Measurements from ENCODE around the gene TARBP1. TPM values are rescaled to one million over a fixed set of nuclear protein-coding genes. Genes with fewer than 3 reads are reported as not detected.
A peak's percentile ranks its signal among the peaks of the same experiment; 100 is the strongest.

TARBP1 gene, protein sequence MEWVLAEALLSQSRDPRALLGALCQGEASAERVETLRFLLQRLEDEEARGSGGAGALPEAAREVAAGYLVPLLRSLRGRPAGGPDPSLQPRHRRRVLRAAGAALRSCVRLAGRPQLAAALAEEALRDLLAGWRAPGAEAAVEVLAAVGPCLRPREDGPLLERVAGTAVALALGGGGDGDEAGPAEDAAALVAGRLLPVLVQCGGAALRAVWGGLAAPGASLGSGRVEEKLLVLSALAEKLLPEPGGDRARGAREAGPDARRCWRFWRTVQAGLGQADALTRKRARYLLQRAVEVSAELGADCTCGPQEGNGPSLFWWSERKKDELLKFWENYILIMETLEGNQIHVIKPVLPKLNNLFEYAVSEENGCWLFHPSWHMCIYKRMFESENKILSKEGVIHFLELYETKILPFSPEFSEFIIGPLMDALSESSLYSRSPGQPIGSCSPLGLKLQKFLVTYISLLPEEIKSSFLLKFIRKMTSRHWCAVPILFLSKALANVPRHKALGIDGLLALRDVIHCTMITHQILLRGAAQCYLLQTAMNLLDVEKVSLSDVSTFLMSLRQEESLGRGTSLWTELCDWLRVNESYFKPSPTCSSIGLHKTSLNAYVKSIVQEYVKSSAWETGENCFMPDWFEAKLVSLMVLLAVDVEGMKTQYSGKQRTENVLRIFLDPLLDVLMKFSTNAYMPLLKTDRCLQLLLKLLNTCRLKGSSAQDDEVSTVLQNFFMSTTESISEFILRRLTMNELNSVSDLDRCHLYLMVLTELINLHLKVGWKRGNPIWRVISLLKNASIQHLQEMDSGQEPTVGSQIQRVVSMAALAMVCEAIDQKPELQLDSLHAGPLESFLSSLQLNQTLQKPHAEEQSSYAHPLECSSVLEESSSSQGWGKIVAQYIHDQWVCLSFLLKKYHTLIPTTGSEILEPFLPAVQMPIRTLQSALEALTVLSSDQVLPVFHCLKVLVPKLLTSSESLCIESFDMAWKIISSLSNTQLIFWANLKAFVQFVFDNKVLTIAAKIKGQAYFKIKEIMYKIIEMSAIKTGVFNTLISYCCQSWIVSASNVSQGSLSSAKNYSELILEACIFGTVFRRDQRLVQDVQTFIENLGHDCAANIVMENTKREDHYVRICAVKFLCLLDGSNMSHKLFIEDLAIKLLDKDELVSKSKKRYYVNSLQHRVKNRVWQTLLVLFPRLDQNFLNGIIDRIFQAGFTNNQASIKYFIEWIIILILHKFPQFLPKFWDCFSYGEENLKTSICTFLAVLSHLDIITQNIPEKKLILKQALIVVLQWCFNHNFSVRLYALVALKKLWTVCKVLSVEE (N-terminal part only)
- total RNA-seq (2012; rRNA removed), result 10.6 and 12.8 TPM in 2 replicates
- 16.0 and 17.7 TPM in 2 replicates for polyA plus RNA-seq (2012; rRNA removed)
- 2.9 and 4.6 TPM in 2 replicates for polyA plus RNA-seq (2012; cell fraction: cytosol; rRNA removed)
- 20.3 and 133 TPM in 2 replicates for polyA plus RNA-seq (2012; cell fraction: nucleus; rRNA removed; ENCODE audit: low replicate concordance)
- Bru-seq, nascent RNA, result percentile 65 among the genes with signal in this experiment
- BruChase-seq, experiment 1, labeled RNA remaining after a 6-hour chase, result percentile 66 among the genes with signal in this experiment
- BruChase-seq, experiment 2, labeled RNA remaining after a 2-hour chase, result percentile 72 among the genes with signal in this experiment
- long read RNA-seq, full-length matches to known transcripts, result 2 of 11 reads
- long read RNA-seq, partial matches to known transcripts, result 1 of 11 reads
- long read RNA-seq, other reads (novel, unspliced or antisense), result 8 of 11 reads

DNA sequence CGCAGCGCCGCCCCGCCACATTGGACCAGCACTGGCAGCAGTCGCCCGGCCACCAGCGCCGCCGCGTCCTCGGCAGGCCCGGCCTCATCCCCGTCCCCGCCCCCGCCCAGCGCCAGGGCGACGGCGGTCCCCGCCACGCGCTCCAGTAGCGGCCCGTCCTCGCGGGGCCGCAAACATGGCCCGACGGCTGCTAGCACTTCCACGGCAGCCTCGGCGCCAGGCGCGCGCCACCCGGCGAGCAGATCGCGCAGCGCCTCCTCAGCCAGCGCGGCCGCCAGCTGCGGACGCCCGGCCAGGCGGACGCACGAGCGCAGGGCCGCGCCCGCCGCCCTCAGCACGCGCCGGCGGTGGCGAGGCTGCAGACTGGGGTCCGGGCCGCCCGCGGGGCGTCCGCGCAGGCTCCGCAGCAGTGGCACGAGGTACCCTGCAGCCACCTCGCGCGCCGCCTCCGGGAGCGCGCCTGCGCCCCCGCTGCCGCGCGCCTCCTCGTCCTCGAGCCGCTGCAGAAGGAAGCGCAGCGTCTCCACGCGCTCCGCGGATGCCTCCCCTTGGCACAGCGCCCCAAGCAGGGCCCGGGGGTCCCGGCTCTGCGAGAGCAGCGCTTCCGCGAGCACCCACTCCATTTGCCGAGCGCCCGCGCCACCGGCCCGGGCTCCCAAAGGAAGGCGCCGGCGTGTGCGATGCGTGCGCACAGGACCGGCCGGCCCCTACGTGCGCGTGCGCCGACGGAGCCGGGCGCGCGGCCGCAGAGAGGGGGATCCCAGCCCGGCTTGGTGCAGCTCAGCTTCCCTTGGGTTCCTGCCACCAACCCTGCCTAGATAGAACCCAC lies at the start of gene TARBP1:
TSS of gene TARBP1 (minus strand) at position 699 of the 829 bp plus-strand sequence. CDS start at position 623, 76 bp downstream.
- no peaks in the 10 kb centered on the region for H3K9me3 ChIP-seq (ENCODE audit: control insufficient read depth, insufficient read depth, low read length)
- peak within 1 kb of the TSS; percentile 83 for H3K4me3 ChIP-seq (ENCODE audit: insufficient read depth, low read depth, low read length)
- H3K9me1 ChIP-seq (ENCODE audit: insufficient read depth, low read length), result no peaks in the 10 kb centered on the region; the same call in none of the 2 replicates
- peaks cover 8% of the 10 kb centered on the region for H3K4me1 ChIP-seq (ENCODE audit: control insufficient read depth, insufficient read depth, low read length)
- peak within 1 kb of the TSS; percentile 97 for H2AFZ ChIP-seq (replicated peaks; ENCODE audit: low read length, poor library complexity)
- TF ChIP-seq BHLHE40 (IDR thresholded peaks at IDR 0.05; ENCODE audit: low read depth, low read length) (peak; percentile 87), POLR2A (IDR thresholded peaks at IDR 0.05; ENCODE audit: low read depth, low read length) (0 out of 2 replicates have a peak, but pooled peaks have one; percentile 26), RFX5 (IDR thresholded peaks at IDR 0.05; ENCODE audit: low read depth, low read length) (no peak), MAFK (IDR thresholded peaks at IDR 0.05; ENCODE audit: low read depth, low read length) (no peak), RAD21 (IDR thresholded peaks at IDR 0.05; ENCODE audit: low read length) (peak; percentile 31)
- TF ChIP-seq, protein P1, sequence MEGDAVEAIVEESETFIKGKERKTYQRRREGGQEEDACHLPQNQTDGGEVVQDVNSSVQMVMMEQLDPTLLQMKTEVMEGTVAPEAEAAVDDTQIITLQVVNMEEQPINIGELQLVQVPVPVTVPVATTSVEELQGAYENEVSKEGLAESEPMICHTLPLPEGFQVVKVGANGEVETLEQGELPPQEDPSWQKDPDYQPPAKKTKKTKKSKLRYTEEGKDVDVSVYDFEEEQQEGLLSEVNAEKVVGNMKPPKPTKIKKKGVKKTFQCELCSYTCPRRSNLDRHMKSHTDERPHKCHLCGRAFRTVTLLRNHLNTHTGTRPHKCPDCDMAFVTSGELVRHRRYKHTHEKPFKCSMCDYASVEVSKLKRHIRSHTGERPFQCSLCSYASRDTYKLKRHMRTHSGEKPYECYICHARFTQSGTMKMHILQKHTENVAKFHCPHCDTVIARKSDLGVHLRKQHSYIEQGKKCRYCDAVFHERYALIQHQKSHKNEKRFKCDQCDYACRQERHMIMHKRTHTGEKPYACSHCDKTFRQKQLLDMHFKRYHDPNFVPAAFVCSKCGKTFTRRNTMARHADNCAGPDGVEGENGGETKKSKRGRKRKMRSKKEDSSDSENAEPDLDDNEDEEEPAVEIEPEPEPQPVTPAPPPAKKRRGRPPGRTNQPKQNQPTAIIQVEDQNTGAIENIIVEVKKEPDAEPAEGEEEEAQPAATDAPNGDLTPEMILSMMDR (conservative IDR thresholded peaks at IDR 0.05; ENCODE audit: low read depth, low read length), result peak; percentile 36; the same call in 1 of the 2 replicates
- ATAC-seq (ENCODE audit: low read depth) (peak; percentile 86), DNase-seq (peak; percentile 78)
- peak within 1 kb of the TSS; percentile 54 for H2BK5ac ChIP-seq (ENCODE audit: low read depth, low read length, poor library complexity, severe bottlenecking)
- peaks cover 4 to 11% of the 10 kb centered on the region in 2 experiments; a peak in 3 of 4 replicates for H3K79me1 ChIP-seq (ENCODE audit: low read depth in 1 of 2, low read length in 2 of 2)
- H2AK9ac ChIP-seq (replicated peaks; ENCODE audit: low read depth, low read length, poor library complexity), result peak within 1 kb of the TSS; percentile 25
- peaks cover 3% of the 10 kb centered on the region; the same call in 1 of the 2 replicates for H4K20me1 ChIP-seq (ENCODE audit: insufficient read depth, low read length)
- H2AK5ac ChIP-seq (ENCODE audit: low read depth, low read length), result peak within 1 kb of the TSS; percentile 3; the same call in 1 of the 2 replicates
- H3K56ac ChIP-seq (ENCODE audit: extremely low read depth, insufficient read depth, low read length), result no peak within 1 kb of the TSS
- H4K91ac ChIP-seq (ENCODE audit: insufficient read depth, low read depth, low read length), result no peak within 1 kb of the TSS
- H2BK20ac ChIP-seq (ENCODE audit: low read depth, low read length), result no peak within 1 kb of the TSS
- H3K27ac ChIP-seq (ENCODE audit: insufficient read depth, low read length), result peak within 1 kb of the TSS; percentile 62; the same call in 1 of the 2 replicates
- no peak within 1 kb of the TSS for H3K18ac ChIP-seq (ENCODE audit: low read depth, low read length)
- peak within 1 kb of the TSS; percentile 48 for H3K23ac ChIP-seq (ENCODE audit: low read depth, low read length)
- ChIA-PET POLR2A (ENCODE audit: unreplicated experiment) (no interaction called here), CTCF (interaction anchor here (0.6 kb wide), 1 partner anchor 143 kb away, joined by 4 read pairs; no protein-coding TSS in a partner anchor)
- no peak within 1 kb of the TSS for H2BK15ac ChIP-seq (ENCODE audit: low read depth, low read length)
- H3K27me3 ChIP-seq (ENCODE audit: control insufficient read depth, insufficient read depth, low read length), result 0 out of 2 replicates have a peak, but pooled peaks cover 2% of the 10 kb centered on the region
- 1% methylated on average over 83 of the region's 122 CpGs; no CpG with 5 or more reads in 1 of the 2 experiments for WGBS, 2 experiments (ENCODE audit: extremely low coverage in 2 of 2, insufficient read length in 1 of 2)
- intact Hi-C loops (cut with micrococcal nuclease), result loop anchor here (2.0 to 10.0 kb wide), 3 partner anchors 156 to 1156 kb away; no protein-coding TSS in a partner anchor
- no peaks in the 10 kb centered on the region for H3K36me3 ChIP-seq (ENCODE audit: control insufficient read depth, insufficient read depth, low read length)
- H3K4ac ChIP-seq (ENCODE audit: low read depth, low read length), result peak within 1 kb of the TSS; percentile 69
- in situ Hi-C loops (cut with MboI; ENCODE audit: low sequenced_read_pairs), result loop anchor here (25.0 kb wide), 1 partner anchor 384 kb away; no protein-coding TSS in a partner anchor
- H3K4me2 ChIP-seq (ENCODE audit: low read depth, low read length), result peak within 1 kb of the TSS; percentile 98
- dilution Hi-C loops (cut with HindIII; ENCODE audit: low sequenced_read_pairs, unreplicated experiment), result no loop called here
- H3K14ac ChIP-seq (replicated peaks; ENCODE audit: low read depth, low read length), result no peak within 1 kb of the TSS
- H4K8ac ChIP-seq (ENCODE audit: low read depth in 2 of 2, low read length in 2 of 2), result peak within 1 kb of the TSS; percentile 67 to 78; a peak in 3 of 4 replicates
- H2BK120ac ChIP-seq (ENCODE audit: low read depth, low read length), result no peak within 1 kb of the TSS
- H4K5ac ChIP-seq (ENCODE audit: low read depth, low read length), result peak within 1 kb of the TSS; percentile 66; the same call in 1 of the 2 replicates
- no TSS peak for BruUV-seq (replicated peaks)
- peak within 1 kb of the TSS; percentile 76 for H3K9ac ChIP-seq (ENCODE audit: low read depth, low read length)

Measured in IMR-90 (cell line).